ENCODE results near the gene PLA2G6.

PLA2G6 gene

DNA sequence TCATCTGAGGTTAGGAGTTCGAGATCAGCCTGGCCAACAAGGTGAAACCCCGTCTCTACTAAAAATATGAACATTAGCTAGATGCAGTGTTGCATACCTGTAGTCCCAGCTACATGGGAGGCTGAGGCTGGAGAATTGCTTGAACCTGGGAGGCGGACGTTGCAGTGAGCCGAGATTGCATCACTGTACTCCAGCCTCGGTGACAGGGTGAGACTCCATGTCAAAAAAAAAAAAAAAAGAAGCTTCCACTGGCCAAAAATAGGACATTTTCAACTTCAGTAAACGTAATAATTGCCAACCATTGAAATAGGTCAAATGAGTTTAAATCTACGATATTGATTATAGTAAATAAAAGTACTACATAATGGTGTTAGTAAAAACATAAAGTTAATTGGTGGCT, 78.0 kb downstream of the PLA2G6 start:
- peak in 1 of 10 donors; percentile 21 for DNase-seq
- intact Hi-C loops (cut with DNase I): no loop called here

DNA sequence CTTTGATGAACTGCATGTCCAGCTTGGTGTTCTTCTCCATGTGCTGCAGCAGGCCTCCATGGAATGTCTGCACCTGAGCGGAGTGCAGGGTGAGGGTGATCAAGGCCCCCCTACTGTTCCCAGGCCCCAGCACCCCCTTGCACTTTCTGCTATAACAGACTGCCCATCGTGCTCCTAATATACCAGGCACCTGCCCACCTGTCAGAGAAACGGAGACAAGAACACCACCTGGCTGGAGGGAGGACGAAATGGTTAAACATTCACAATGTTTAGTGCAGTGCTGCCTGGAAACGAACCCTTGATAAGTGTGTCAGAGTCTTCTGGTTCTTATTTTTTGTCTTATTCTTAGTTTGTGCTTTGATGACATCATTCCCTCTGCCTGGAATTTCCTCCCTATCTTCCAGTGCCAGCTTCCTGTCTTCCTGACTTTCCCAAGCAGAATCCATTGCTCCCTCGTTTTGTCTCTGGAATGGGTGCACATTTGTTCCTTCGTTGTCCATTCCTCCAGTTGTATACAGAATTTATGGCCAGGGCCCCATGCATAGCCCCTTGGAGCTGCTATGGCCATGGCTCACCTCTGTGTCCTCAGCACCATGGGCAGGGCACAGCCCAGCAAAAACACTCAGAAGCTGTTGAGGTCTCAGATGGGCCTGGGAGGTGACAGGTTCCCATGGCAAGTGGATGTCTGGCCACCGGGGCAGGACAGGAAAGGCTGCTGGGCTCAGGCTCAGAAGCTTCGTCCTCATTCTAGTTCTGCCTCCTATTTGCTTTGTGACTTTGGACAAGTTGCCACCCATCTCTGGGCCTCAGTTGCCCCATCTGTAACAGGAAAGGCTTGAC, 83.0 kb downstream of the PLA2G6 start:
- peak in 3 of 10 donors; percentile 22 to 54 (median 39) for DNase-seq

DNA sequence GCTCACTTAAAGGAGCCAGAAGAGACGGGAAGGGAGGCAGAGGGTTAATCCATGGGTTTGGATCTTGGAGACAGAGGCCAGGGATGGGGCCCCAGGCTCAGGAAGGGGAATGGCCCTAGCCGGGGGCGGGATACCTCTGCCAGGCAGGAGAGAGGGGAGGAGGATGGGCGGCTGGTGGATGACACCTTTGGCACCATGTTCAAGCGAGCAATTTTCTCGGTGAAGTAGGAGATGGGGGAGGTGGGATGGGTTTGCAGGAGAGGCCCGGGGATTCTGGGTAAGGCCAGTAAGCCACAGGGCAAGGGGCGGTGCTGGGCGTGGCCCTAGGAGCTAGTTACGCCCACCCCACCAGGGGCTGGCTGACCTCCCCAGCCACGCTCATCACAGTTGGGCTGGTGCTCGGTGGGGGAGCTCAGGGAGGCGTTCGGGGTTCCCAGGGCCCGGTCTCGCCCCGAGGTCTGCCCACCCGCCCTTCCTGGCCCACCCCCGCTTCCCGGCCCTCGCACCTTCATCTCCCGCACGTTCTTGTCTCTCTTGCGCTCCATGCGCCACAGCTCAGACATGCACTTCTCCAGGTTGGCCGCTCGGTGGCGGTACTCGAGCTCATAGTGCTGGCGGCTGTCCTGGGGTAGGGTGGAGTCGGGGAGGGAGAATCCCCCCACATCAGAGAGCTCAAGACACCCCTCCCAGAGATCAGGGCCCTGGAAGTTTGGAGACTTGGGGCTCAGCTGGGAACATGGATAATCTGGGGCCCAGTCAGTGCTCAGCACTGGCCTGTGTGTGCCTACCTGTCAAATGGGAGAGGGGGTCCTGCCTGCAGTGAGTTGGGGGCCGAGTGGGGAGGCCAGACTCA, 83.8 kb downstream of the PLA2G6 start:
- intact Hi-C loops (cut with DNase I): no loop called here
- peak in 2 of 10 donors; percentile 57 to 74 for DNase-seq

More for the DNA sequence above, 83.0 kb downstream of the PLA2G6 start:
- intact Hi-C loops (cut with DNase I): no loop called here

DNA sequence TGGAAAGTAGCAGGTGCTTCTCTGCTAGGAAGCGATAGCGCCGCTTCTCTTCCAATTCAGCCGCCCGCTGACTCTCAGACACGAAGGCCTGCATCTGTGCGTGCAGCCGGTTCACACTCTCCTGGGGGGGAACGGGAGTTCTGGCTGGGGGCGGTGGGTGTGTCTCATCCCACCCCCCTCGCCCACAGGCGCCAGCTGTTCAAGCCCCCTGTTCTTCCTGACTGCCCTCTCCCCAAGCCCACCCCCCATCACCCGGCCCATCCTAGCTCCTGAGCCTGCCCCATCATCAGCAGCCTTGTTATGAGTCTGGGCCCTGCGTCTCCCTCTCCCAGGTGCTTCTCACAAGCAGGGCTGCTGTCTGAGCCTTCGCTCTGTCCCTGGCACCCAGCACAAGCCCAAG, 84.6 kb downstream of the PLA2G6 start:
- peak in 2 of 10 donors; percentile 61 to 71 for DNase-seq
- intact Hi-C loops (cut with DNase I): no loop called here

DNA sequence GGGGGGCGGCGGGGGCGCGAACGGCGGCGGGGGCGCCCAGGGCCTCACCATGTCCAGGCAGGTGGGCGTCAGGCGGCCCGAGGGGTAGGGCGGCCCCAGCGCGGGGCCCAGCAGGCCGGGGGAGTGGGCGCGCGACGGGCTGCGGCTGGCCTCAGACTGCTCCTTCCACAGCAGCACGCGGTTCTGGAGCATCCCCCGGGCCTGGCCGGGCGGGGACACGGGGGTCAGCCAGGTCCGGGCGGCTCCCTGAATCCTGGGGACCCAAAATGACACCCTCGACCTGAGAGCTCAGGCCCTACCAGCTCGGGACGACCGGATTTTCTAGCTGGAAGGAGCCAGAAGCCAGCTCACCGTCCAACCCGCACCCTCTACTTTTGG, 92.2 kb downstream of the PLA2G6 start:
- intact Hi-C loops (cut with DNase I): no loop called here
- no peak for DNase-seq

DNA sequence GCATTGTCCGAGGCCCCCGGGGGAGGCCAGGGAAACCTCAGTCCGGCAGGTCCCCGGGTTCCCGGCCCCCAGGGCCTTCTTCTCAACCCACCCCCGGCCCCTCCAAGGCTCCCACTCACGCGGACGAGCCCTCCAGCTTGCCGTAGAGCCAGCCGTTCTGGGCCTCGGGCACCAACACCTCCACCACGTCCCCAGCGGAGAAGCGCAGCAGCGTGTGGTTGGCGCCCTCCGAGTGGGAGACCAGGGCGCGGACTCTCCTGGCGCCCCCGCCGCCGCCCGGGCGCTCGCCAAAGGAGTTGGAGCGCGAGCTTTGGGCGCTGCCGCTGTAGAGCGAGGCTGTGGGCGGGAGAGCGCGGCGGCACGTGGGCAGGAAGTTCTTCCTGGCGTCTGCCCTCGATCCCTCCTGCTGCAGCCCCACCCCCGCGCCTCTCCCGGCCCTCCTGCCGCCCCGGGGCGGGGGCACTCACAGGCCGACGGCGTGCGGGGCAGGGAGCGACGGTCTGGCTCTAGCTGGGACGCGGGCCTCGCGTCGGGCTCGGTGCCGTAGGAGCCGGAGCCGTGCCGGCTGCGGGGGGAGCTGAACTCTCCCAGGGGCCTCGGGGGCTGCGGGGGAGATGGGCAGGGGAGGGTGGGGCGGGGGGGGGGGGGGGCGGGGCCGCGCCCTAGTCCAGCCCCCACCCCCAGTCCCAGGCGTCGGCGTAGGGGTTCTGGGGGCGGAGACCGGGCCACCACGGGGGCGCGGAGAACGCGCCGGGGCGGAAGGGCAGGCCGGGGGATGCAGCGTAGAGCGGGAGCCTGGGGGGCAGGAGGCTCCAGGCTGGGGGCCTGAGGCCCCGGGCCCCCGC, 92.8 kb downstream of the PLA2G6 start:
- peak in 2 of 10 donors; percentile 76 to 89 for DNase-seq
- intact Hi-C loops (cut with DNase I): no loop called here

DNA sequence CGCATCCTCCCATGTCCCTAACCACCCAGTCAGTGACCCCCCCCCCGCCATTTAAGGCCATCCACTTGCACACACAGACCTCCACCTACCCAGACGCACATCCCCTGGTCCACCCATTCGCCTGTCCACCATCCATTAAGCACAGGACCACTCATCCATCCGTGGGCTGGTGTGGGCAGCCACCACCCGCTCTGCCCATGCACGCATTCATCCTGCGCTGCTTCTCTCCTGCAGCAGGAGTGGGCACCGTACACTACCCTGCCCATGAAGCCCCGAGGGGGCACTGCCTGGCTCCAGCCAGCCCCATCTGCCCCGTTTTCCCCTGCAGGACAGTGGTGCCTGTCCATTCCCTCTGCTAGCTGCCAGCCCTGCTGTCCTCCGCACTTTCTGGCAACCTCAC, 93.8 kb downstream of the PLA2G6 start:
- intact Hi-C loops (cut with DNase I): no loop called here
- DNase-seq: peak in 2 of 10 donors; percentile 60 to 62

DNA sequence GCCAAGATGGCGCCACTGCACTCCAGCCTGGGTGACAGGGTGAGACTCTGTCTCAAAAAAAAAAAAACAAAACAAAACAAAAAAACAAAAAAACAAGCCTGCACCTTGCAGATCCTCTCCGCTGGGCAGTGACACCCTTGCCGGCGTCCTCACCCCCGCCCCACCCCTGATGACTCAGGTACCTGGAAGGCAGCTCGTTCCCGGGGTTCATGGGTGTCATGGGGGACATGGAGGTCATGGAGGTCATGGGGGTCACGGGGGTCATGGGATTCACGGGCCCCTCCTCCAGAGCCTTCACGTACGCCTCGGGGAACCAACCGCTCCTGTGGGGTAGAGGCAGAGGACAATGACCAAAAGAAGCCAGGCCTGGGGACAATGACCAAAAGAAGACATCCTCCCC, 94.7 kb downstream of the PLA2G6 start:
- intact Hi-C loops (cut with DNase I): no loop called here
- peak in 2 of 10 donors; percentile 61 to 65 for DNase-seq

DNA sequence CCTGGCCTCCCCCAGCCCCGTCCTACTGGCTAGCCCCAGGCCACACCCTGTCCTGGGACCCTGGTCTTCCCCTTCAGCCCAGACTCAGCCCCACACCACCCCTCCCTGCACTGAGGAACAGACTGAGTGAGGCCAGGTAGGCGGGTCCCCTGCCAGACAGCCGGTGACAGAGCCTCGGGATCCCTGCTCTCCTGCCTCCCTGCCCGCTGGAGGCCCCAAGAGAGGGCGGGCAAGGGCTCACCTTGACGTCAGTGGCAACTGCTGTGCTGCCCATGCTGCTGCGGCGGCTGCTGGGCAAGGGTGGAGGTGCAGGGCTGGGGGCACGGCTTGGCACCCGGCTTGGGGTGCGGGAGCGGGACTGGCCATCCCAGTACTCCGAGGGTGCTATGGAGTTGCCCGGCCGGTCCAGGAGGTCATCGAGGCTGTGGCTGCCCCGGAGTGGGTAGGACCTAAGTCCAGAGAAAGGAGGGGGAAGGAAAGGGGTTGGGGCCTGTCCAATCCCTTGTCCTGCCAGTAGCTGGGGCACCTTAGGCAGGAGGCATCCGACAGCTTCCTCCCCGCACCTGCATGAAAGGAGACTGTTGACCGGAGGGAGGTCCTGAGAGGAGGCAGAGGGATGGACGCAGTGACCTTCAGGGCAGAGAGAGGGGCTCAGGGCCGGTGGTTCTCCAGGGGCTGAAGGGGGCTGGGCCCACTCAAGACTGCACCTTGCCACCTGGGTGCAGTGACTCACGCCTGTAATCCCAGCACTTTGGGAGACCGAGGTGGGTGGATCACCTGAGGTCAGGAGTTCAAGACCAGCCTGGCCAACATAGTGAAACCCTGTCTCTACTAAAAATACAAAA, 95.4 kb downstream of the PLA2G6 start:
- intact Hi-C loops (cut with DNase I): no loop called here
- DNase-seq: peak in 2 of 10 donors; percentile 62 to 74

DNA sequence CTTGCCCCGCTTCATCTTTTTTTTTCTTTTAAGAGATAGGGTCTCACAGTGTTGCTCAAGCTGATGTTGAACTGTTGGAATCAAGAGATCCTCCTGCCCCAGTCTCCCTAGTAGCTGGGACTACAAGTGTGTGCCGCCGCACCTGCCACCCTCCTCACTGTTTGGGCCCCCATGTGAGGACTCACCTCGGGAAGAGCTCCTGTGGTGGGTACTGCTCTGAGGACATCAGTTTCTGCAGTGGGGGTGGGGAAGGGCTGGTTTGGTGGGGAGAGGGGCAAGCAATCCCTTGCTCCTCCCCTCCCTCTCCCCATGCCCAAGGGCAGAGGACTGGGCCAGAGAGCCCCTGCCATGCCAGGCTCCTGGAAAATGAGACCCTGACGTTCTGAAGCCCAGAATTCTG, 96.1 kb downstream of the PLA2G6 start:
- DNase-seq: peak in 2 of 10 donors; percentile 42 to 54
- intact Hi-C loops (cut with DNase I): no loop called here

DNA sequence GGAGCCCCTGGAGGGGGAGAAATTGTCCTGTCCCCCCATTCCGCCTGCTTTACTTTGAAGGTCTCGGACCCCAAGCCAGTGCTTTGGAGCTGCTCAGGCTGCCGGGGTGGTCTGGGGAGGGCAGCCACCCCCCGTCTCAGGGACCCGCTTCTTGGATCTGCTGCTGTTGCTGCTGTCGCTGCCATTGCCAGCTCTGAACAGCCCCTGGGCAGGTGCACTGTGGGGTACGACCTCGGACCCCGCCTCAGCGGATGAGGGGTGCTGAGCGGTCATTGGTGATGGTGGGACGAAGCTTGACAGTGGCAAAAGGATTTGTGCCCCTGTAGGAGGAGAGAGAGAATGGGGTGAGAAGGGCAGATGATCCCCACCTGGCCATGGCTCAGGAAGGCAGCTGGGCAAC, 96.6 kb downstream of the PLA2G6 start:
- intact Hi-C loops (cut with DNase I): no loop called here
- DNase-seq: peak in 2 of 10 donors; percentile 46 to 71

DNA sequence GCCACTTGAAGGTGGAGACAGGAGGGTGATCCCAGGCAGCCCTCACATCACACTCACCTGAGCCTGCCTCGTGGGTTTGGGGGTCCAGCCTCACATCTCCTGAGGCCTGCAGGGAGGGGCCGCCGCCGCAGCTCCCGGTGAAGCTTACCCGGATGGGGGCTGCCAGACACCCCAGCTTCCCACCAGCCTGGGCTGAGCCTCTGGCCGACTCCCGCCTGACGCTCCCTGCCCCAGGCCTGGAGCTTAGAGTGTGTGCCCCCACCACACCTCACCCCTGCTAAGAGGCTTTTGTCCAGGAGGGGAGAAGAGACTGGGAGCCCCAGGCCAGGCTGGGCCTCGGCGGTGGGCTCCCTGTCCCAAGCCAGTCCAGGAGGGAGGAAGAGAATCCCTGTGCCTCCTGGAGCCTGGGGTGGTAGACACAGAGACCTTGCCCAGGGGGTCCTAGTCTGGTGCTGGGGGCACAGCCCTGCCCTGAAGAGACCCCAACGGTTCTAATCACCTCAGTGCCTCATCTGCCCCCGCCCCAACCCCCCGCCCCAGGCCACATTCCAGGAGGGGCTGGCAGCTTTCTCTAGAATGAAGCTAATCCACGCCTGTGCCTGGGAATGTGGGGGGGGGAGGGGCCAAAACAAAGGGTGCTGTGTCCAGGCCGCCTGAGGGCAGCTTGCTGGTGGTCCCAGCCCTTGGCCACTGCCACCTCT, 97.5 kb downstream of the PLA2G6 start, which contains the start of gene SLC16A8:
Gene SLC16A8, minus strand, starts transcription at position 254 of the 701 bp plus-strand sequence. CDS start 1,311 bp downstream, outside the sequence.
- intact Hi-C loops (cut with DNase I): no loop called here
- DNase-seq: peak in 3 of 10 donors; percentile 63 to 77 (median 66)

DNA sequence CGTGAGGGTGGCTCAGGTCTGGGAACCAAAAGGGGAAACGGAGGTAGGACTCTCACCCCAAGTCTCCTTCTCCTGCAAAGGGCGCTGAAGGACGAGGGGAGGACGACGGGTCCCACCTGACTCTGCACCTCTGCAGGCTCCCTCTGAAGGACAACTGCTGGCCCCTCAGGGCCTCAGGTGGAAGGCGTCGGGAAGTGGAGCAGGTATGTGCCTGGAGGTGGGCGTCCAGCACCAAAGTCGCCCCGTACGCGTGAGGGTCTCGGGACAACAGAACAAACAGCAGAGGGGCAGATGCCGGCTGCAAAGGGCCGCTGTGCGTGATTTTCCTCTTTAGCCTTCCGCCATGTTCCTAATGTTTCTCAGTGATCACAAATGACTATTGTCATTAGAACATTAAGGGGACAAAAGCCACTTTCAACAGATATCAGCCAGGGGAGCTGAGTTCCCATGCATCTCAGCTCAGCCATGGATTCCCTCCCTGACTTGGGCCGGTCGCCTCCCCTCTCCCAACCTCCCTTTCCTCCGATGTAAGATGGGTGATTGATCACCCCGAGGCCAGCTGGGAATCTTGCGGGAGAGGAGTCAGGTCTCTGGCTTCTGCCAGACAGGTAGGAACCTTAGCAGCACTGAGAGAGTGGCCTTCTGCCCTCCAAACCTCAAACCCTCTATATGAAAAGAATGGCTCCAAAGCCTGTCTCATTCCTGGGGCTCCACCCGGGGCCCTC, 98.5 kb downstream of the PLA2G6 start:
- intact Hi-C loops (cut with DNase I): no loop called here
- DNase-seq: peak in 2 of 10 donors; percentile 42 to 75

DNA sequence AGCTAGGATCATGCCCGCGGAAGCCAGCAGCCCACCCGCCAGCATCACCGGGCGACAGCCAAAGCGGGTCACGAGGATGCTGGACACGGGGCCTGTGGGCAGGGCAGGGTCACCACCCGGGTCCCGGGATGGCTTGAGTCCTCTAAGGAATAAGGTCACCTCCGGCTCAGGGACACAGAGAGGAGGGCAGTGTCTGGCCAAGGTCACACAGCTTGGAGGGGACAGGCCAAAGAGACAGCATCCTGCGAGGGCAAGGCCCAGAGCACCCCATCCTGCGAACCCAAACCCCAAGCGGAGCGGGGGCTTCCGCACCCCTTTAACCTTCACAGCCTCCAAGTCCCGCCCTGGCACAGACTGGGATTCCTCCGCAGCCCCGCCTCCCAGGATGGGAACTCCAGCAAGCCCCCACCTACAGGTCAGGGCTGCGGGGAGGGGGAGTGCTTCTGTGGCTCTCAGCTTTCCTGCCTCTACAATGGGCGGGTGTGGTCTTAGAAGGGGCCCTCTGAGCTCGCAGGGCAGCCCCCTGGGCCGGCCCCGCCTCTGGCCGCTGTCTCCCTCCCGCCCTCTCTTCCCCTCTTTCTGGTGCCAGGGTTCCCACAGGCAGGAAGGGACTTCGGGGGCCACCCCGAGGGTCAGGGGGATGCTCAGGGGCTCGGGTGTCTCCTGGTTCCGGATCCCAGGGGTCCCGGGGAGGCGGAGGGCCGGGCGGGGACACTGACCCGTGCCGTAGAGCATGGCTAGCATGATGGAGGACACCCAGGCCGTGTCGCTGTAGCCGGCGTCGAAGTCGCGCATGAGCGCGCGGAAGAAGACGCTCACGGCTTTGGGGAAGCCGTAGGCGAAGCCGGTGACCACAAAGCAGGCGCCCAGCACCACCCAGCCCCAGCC, 99.4 kb downstream of the PLA2G6 start:
- intact Hi-C loops (cut with DNase I): no loop called here

DNA sequence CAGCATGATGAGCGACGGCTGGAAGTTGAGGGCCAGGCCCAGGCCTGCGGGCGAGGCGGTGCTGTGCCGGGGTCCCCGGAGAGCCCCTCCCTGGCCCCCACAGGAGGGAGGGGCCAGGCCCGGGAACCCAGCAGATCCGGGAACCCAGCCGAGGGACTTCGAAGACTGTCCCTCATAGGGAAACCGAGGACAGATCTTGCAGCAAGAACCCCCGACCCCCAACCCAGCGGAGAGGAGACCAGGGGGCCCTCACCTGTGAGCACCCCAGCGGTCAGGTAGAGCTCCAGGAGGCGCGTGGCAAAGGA, 100.0 kb downstream of the PLA2G6 start:
- peak in 1 of 10 donors; percentile 87 for DNase-seq
- intact Hi-C loops (cut with DNase I): no loop called here

More for the DNA sequence above, 99.4 kb downstream of the PLA2G6 start:
- peak in 2 of 10 donors; percentile 61 to 85 for DNase-seq

DNA sequence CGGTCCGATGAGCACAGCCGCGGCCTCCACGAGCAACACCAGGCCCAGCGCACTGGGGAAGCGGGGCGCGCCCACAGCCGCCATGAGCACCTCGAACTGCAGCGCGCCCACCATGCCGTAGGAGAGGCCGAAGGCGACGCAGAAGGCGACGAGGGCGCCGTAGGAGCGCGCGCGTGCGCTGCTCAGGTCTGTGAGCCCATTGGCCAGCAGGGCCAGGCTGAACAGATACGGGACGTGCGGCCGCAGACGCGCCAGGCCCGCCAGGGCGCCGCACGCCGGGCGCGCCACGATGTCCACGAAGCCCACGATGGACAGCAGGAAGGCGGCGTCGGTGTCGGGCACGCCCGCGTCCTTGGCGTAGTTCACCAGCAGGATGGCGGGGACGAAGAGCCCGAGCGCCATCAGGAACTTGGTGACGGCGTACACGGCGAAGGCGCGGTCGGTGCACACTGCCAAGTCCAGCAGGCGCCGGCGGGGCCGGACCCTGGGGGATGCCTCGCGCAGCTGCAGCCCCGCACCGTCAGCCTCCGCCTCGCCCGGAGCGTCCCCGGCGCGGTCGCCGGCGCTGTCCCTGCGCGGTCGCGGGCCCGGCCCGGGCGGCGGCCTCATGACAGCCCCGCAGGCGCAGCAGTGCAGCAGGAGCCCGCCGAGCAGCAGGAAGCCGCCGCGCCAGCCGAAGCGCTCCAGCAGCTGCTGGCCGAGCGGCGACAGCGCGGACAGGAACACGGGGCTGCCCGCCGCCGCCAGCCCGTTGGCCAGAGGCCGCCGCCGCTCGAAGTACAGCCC, 100.6 kb downstream of the PLA2G6 start:
- intact Hi-C loops (cut with DNase I): no loop called here
- peak in 3 of 10 donors; percentile 51 to 92 (median 81) for DNase-seq
